Large intestine (tissue), 3 donors: Measurements from ENCODE around the gene CAMTA1. TPM values are rescaled to one million over a fixed set of nuclear protein-coding genes. Genes with fewer than 3 reads are reported as not detected.

ENCODE experiments used
- DNase-seq, 2 donors: peaks; one replicate each; pipeline versions ENCODE4 v3.0.0 to v3.0.0-alpha.2; 2013
- H3K27ac ChIP-seq: one replicate; pipeline ENCODE4 v1.5.1; 2013; ENCODE audit warnings: low read length
- H3K27me3 ChIP-seq: 2 replicates; pipeline ENCODE4 v1.6.1; 2013; ENCODE audit warnings: low read length; ENCODE audit not compliant: control insufficient read depth, insufficient read depth
- H3K36me3 ChIP-seq: 2 replicates; pipeline ENCODE4 v1.6.1; 2013; ENCODE audit warnings: low read length; ENCODE audit not compliant: control insufficient read depth, insufficient read depth
- H3K4me1 ChIP-seq: one replicate; pipeline ENCODE4 v1.6.1; 2013; ENCODE audit warnings: low read length; ENCODE audit not compliant: control insufficient read depth, insufficient read depth
- H3K4me3 ChIP-seq: one replicate; pipeline ENCODE4 v1.5.1; 2013; ENCODE audit warnings: low read length
- H3K9me3 ChIP-seq: one replicate; pipeline ENCODE4 v1.6.1; 2013; ENCODE audit warnings: mild to moderate bottlenecking, low read depth, low read length, moderate library complexity; ENCODE audit not compliant: control insufficient read depth
- WGBS: methylation state at CpG from one replicate; pipeline ENCODE4 v1.1.5; 2013; ENCODE audit warnings: low lambda C conversion rate; ENCODE audit not compliant: insufficient coverage; 5-methylcytosine and 5-hydroxymethylcytosine counted together
- polyA plus RNA-seq: library from polyadenylated mRNA; unstranded; fragments of 120-200 nt; gene quantifications from one replicate; pipeline ENCODE4 v1.2.1, GENCODE V29; 2013

Gene CAMTA1
- polyA plus RNA-seq, 1 donor = 67.9 TPM

DNA sequence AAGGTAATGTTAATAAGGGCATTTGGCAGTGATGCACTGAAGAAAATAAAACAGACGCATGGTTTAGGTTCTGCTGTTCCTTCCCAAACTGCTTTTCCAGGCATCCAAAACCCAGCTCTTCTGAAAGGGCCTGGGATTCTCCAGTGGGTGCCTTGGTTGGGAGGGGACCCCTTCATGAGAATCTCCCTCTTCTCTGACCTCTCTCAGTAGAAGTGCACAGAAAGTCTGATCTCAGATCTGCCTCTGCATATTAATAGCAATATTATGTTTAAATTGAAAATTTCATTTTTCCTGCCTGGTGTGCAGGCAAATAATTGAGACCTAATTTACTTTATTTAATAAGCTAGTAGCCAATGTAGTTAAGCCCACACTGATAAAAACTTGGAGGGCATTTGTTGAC, 260.6 kb downstream of the CAMTA1 start:
- no CpG with 5 or more reads among the region's 1 CpG for WGBS
- no peak overlapping the region for H3K27ac ChIP-seq
- H3K36me3 ChIP-seq = no peaks in the 10 kb centered on the region
- H3K4me3 ChIP-seq = no peak overlapping the region
- no peaks in the 10 kb centered on the region for H3K4me1 ChIP-seq
- no peaks in the 10 kb centered on the region for H3K9me3 ChIP-seq
- DNase-seq = no peak
- H3K27me3 ChIP-seq = peaks cover 13% of the 10 kb centered on the region

DNA sequence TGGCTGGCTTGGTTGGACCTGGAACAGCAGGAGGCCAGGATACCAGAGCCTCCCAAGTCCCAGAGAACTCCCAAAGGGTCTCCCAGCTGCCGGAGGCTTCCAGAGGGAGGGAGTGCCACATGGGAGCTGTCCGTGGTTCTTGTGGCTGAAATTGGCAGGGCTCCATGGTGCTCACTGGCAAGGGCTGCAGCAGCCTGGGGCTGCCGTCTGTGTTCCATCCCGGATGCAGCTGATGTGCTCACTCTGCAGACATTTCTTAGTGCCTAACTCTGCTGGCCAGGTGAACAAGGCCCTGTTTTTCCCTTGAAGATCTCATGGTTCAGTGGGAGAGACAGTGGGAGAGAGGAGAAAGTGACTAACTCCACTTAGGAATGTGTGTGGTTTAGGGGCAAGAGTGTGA, 261.1 kb downstream of the CAMTA1 start:
- H3K4me1 ChIP-seq = no peaks in the 10 kb centered on the region
- H3K4me3 ChIP-seq = no peak overlapping the region
- WGBS = no CpG with 5 or more reads among the region's 4 CpGs
- H3K36me3 ChIP-seq = no peaks in the 10 kb centered on the region
- no peak overlapping the region for H3K27ac ChIP-seq
- no peaks in the 10 kb centered on the region for H3K9me3 ChIP-seq
- DNase-seq = peak in 1 of 2 donors; percentile 28
- peaks cover 13% of the 10 kb centered on the region for H3K27me3 ChIP-seq

DNA sequence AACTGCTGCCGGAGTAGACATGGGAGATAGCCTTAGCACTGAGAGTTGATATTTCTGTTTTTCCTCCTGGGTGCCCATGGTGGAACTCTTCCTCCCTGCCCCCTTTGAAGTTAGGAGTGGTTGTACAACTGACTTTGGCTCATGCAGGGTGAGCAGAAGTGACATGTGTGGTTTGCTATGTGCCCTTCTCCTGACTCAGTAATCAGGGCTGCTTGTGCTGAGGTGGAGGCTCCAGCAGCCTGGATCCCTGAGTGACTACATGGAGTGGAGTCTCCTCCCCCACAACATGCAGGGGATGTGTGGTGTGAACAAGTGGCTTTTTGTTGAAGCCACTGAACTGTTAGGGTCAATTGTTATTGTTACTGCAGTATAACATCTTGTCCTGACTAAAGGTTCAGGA, 261.6 kb downstream of the CAMTA1 start:
- peaks cover 10% of the 10 kb centered on the region for H3K27me3 ChIP-seq
- WGBS = no CpG with 5 or more reads among the region's 1 CpG

DNA sequence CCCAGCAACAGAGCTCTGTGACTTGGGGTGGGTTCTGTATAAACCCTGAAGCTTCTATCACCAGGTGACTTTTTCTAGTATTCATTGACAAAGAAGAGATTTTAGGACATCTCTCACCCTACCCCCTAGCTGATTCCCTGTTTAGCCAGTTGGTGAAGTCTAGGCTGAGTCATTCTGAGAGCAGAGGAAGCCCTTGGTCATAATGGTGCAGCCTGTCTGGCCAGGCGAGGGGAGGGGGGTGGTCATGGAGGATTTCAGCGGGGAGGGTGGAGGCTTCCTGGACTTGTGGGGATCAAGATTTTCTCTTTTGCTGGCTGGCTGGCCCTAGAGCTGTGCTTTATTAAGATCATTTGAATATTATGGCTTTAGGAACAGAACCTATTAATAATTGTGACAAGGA, 262.6 kb downstream of the CAMTA1 start:
- peaks cover 10% of the 10 kb centered on the region for H3K27me3 ChIP-seq
- H3K9me3 ChIP-seq = no peaks in the 10 kb centered on the region
- H3K4me3 ChIP-seq = no peak overlapping the region
- no peaks in the 10 kb centered on the region for H3K36me3 ChIP-seq
- H3K27ac ChIP-seq = no peak overlapping the region
- WGBS = no CpG with 5 or more reads among the region's 2 CpGs
- H3K4me1 ChIP-seq = no peaks in the 10 kb centered on the region
- no peak for DNase-seq

More for the DNA sequence above, 261.6 kb downstream of the CAMTA1 start:
- Histone ChIP-seq H3K9me3 (no peaks in the 10 kb centered on the region), H3K36me3 (no peaks in the 10 kb centered on the region), H3K4me1 (no peaks in the 10 kb centered on the region), H3K4me3 (no peak overlapping the region), H3K27ac (no peak overlapping the region)
- DNase-seq = no peak

DNA sequence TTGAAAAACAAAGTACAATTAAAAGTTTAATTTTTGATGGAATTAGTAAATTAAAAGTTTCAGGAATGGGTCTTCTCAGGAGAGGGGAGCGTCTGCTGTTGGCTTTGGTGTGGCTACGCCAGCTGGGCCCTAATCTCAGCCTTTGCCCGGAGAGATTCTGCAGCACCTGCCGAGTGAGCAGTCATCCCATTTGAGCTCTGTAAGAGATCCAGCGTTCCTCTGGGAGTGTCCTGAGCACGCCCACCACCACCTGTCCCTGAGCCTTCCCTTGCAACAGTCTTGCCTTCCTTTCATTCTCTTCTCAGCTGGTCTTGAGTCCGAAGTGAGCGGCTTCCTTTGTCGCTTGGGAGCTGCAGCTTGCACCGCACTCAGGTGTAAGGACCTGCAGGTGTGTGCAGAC, 263.1 kb downstream of the CAMTA1 start:
- Histone ChIP-seq H3K27ac (no peak overlapping the region), H3K27me3 (peaks cover 11% of the 10 kb centered on the region), H3K9me3 (no peaks in the 10 kb centered on the region), H3K4me3 (no peak overlapping the region), H3K36me3 (no peaks in the 10 kb centered on the region), H3K4me1 (no peaks in the 10 kb centered on the region)
- no peak for DNase-seq
- 40% methylated on average over 1 of the region's 10 CpGs for WGBS

DNA sequence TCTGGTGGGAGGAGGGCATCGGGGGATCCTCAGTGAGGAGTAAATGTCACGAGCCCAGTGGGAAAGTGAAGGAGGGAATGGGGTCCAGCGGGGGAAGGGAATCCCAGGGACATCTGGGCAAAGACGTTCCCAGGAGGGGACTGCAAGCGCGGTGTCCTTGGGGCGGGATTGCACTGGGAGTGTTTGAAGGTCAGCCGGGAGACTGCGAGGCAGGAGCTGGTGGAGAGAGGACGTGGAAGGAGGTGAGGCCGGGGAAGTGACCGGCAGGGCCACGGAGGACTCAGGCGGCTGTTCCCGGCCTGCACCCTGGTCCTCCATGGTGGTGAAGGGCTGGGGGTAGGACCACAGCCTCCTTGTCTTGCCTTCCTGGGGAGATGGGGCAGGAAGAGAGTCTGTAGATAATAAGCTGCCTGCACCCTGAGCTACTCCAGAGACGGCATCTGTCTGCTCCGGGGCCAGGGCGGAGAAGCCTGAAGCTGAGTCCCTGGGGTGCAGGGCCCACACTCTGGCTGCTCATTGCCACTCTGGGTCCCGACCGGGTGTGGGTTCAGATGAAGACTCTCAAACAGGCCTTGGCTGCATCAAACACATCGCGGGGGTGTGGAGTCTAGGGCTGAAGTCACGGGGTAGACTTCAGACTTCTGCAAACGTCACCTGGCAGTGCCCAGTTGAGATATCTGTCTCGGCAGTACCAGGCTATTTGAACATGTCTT, 264.8 kb downstream of the CAMTA1 start:
- Histone ChIP-seq H3K4me1 (no peaks in the 10 kb centered on the region), H3K36me3 (no peaks in the 10 kb centered on the region), H3K27ac (no peak overlapping the region), H3K4me3 (no peak overlapping the region), H3K9me3 (no peaks in the 10 kb centered on the region), H3K27me3 (peaks cover 7% of the 10 kb centered on the region)
- no CpG with 5 or more reads among the region's 25 CpGs for WGBS
- DNase-seq = no peak

DNA sequence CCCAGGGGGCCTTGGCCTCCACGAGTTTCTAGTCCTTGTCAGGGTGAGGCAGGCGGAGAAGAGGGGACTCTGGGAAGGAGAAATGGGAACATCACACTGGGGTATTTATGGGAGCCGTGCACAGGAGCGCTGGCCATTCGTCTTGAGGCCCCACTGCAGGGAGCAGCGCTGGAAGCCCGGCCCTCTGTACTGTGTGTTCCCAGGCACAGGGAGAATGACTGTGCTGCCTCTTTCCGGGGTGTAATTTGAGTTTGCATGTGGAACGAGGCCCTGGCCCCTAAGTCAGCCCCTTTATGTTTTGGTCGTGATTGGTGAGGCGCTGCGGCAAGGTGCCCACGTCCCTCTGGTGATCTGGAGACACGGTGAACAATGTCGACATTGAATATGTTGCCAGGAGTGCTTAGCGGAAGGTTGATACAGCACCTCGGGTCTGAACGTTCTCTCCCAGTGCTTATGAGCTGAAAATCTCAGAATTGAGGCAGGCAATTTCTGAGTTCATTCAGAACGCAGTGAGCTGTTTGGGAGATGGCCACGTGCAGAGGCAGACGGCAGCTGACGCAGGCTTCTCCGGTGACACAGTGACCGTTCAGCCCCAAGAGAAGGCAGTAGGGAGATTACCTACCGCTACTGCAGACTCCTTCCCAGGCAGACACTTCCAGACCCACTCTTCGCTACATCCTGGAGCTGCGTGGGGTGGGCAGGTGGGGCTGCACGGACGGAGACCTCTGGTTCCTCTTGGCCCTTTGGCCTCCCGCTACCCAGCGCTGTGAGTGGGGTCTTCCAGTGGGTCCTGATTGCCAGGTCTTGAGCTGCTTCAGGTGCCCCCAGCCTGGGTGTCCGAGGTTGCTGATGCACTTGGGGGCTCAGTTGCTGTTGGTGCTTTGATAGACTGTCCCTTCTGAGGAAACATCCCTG, 265.8 kb downstream of the CAMTA1 start:
- DNase-seq = no peak
- H3K27me3 ChIP-seq = peaks cover 7% of the 10 kb centered on the region
- H3K4me1 ChIP-seq = no peaks in the 10 kb centered on the region
- 20% methylated on average over 1 of the region's 32 CpGs for WGBS
- H3K9me3 ChIP-seq = no peaks in the 10 kb centered on the region
- no peaks in the 10 kb centered on the region for H3K36me3 ChIP-seq
- H3K27ac ChIP-seq = no peak overlapping the region
- H3K4me3 ChIP-seq = no peak overlapping the region

DNA sequence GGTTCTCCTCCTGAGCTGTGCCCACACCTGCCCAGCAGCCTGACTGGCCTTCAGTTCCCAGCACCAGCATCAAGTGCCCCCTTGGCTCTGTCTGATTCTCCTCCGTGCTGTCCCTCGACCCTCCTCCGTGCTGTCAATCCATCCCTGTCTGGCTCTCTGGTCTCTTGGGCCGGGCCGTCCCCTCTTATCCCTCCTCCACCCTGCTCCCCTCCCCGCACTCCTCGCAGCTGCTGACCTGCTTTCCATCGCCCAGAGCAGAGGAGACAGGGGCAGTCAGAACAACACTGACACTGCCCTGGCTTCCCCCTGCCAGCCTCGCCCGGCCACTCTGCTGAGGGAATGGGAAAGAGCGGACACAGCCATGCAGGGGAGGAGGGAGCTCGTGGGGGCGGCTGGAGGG, 267.4 kb downstream of the CAMTA1 start:
- no CpG with 5 or more reads among the region's 13 CpGs for WGBS
- no peak overlapping the region for H3K27ac ChIP-seq
- no peaks in the 10 kb centered on the region for H3K9me3 ChIP-seq
- H3K4me1 ChIP-seq = no peaks in the 10 kb centered on the region
- H3K36me3 ChIP-seq = no peaks in the 10 kb centered on the region
- H3K27me3 ChIP-seq = peaks cover 7% of the 10 kb centered on the region
- H3K4me3 ChIP-seq = no peak overlapping the region
- no peak for DNase-seq

DNA sequence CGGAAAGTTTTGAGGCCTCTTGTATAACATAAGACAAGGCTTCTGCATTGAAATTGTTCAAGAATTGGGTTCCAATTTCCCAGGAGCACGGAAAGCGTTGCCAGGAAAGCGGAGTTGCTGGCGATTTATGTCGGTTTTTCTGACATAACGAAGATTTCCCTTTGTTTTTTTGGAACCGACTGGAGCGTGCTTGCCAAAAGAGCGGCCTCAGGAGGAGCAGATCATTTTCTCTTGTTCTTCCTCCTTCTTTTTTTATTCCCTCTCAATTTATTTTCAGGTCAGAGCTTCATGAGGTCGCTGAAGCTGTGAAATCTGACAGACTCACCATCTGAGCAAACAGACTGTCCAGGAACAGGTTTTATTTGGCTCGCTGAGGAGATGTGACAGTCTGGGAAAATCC, 275.5 kb downstream of the CAMTA1 start:
- DNase-seq = no peak
- peaks cover 4% of the 10 kb centered on the region for H3K9me3 ChIP-seq
- H3K27ac ChIP-seq = no peak overlapping the region
- H3K4me3 ChIP-seq = no peak overlapping the region
- H3K4me1 ChIP-seq = no peaks in the 10 kb centered on the region
- 75% methylated on average over 5 of the region's 12 CpGs for WGBS
- H3K36me3 ChIP-seq = no peaks in the 10 kb centered on the region
- H3K27me3 ChIP-seq = peaks cover 4% of the 10 kb centered on the region

DNA sequence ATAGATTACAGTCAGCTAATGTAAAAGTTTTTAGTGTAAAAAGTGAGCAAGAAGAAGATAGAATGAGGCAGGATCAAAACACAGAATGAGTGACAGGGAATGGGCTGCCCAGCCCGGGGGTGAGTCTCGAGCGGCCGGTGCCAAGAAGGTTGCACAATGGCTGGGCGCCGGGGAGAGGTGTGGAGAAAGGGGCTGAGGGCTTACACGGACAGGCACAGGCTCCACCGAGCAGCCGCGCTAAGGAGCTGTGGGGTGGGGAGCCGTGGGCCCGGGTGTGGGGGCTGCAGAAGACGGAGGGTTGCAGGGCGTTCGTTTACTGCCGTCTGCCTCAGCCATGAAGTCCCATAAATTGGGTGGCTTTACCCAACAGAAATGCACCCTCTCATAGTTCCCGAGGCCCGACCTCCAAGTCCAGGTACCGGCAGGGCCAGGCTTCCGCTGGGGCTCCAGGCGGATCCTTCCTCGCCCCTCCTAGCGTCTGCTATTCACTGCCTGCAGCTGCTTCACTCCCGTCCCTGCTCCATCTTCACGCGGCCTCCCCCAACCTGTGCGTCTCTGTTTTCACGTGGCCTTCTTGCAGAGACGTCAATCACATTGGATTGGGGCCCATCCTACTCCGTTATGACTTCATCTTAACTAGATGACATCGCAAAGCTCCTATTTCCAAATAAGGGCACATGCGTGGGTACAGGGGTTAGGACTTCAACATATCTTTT, 277.2 kb downstream of the CAMTA1 start:
- Histone ChIP-seq H3K4me3 (no peak overlapping the region), H3K9me3 (peaks cover 4% of the 10 kb centered on the region), H3K27ac (no peak overlapping the region), H3K4me1 (no peaks in the 10 kb centered on the region), H3K27me3 (peaks cover 4% of the 10 kb centered on the region), H3K36me3 (no peaks in the 10 kb centered on the region)
- WGBS = 80% methylated on average over 3 of the region's 32 CpGs
- DNase-seq = no peak
